Transverse colon (tissue), 4 donors: Measurements from ENCODE around the gene LIPE.

ENCODE experiments used
- CTCF ChIP-seq, 5 experiments: fragments of 200-600 bp in 3 of 5; fragments of 450-650 bp in 2 of 5; sonication (generic) in 3 of 5; IDR thresholded peaks; 1 replicate in 2 of 5; 2 replicates in 3 of 5; pipeline ENCODE4 v1.5.1; 2016 to 2017; ENCODE audit warnings: antibody characterized with exemption in 5 of 5, inconsistent platforms in 3 of 5, mild to moderate bottlenecking in 2 of 5, moderate library complexity in 1 of 5
- POLR2A ChIP-seq: fragments of 450-650 bp; IDR thresholded peaks from one replicate; pipeline ENCODE4 v1.6.1; 2016; ENCODE audit warnings: antibody characterized with exemption, mild to moderate bottlenecking, moderate library complexity
- POLR2AphosphoS5 ChIP-seq, 3 donors: sonication (generic); formaldehyde crosslinking; IDR thresholded peaks; one replicate each; pipeline ENCODE4 v1.6.1; 2016; ENCODE audit warnings: antibody characterized with exemption in 3 of 3

DNA sequence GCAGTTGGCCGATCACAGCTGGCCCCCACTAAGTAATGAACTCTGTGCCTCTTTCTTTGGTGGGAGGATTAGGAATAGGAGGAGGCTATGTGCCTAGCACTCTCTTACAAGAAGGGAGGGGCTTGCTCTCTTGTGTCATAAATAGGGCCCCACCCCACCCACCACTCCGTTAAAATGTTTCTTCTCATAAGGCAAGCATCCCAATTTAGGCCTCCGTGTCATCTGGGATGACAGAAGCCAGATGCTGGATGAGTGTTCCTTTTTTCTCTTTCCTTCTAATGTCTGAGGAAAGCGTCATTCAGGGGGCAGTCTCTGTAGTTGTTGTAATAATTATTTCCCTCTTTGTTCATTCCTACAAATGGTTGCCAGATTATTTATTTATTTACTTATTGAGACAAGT is at the start of gene LIPE:
- TF ChIP-seq CTCF (IDR thresholded peaks at IDR 0.05) = no peak
- no peak for TF ChIP-seq POLR2A
- peak in 1 of 3 donors; percentile 20 for TF ChIP-seq POLR2AphosphoS5 (IDR thresholded peaks at IDR 0.05)
